Measurements from ENCODE around the gene MAGI2.

The MAGI2 gene

GRCh38 chr7:78111386-78111785 is 1342.1 kb downstream of the MAGI2 start:
- no peak for DNase-seq

GRCh38 chr7:78103475-78103874 is 1350.0 kb downstream of the MAGI2 start:
- DNase-seq: no peak

DNA sequence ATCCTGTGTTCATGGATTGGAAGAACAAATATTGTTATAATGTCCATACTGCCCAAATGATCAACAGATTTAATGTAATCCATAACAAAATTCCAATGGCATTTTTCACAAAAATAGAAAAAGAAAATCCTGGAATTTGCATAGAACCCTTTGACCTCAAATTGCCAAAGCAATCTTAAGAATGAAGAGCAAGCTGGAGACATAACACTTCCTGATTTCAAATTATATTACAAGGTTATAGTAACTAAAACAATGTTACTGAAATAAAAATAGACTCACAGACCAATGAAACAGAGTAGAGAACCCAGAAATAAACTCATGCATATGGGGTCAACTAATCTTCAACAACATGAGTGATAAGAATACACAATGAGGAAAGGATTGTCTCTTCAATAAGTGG is 1352.4 kb downstream of the MAGI2 start:
- DNase-seq: no peak

GRCh38 chr7:78099715-78100394 is 1353.6 kb downstream of the MAGI2 start:
- DNase-seq: no peak

GRCh38 chr7:78095549-78095948 is 1357.9 kb downstream of the MAGI2 start:
- DNase-seq: no peak

DNA sequence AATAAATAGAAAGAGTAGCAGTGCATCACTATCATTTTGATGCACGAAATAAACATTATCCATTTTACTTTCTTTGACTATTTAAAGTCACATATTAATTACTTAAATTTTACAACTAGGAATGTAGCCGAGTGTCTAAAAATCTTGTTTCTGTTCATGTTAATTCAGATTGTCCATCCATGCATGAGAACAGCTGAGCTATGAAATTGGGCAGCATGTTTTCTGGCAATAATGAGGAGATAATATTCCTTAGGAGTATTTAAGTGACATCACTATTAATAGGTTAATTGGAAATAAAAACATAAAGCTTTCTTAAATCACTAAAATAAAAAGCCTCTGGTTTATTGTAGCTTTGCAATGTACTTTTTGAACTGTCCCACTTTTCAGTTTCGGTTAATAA is 1361.1 kb downstream of the MAGI2 start:
- no peak for DNase-seq

- DNase-seq: no peak
These were observed 1362.9 kb downstream of the MAGI2 start for GRCh38 chr7:78090616-78091015.

- DNase-seq: no peak
These were observed 1369.9 kb downstream of the MAGI2 start for GRCh38 chr7:78083476-78084120.

- DNase-seq: no peak
These were observed 1370.9 kb downstream of the MAGI2 start for GRCh38 chr7:78082556-78082955.

- DNase-seq: no peak
These were observed 1371.6 kb downstream of the MAGI2 start for GRCh38 chr7:78081888-78082287.

DNA sequence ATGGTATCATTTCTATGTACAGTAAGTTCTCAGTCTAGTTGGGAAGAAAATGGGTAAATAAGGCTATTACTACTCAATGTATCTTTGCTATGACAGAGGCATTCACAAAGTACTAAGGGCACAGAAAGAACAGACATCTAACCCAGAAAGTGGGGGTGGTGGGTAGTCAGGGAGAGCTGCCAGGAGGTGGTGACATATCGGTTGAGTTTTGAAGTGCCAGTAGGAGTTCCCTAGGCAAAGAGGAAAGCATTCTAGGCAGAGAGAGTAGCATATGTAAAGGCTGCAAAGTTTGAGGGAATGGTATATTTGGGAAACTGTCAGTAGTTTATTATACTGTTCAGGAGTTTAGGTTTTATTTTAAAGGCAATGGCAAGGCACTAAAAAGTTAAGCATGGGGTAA is 1372.1 kb downstream of the MAGI2 start:
- DNase-seq: no peak

DNA sequence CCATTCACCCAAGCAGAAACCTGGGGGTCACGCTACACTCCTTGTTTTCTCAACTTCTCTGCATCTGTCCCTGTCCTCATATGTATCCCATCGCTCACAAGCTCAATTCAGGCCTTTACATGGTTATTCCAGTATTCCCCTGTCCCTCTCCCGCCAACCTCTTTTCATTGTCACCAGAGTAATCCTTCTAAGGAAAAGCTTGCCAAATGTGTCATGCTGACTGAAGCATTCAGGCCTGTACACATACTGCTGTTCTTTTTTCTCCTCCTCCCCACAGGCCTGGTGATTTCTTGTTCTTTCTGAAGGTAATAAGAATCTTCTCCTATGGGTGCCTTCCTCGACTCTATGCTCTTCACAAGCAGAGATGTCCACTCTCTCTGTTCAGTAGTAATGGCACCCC is 1372.7 kb downstream of the MAGI2 start:
- no peak for DNase-seq

- DNase-seq: no peak
These were observed 1373.2 kb downstream of the MAGI2 start for GRCh38 chr7:78080241-78080640.

DNA sequence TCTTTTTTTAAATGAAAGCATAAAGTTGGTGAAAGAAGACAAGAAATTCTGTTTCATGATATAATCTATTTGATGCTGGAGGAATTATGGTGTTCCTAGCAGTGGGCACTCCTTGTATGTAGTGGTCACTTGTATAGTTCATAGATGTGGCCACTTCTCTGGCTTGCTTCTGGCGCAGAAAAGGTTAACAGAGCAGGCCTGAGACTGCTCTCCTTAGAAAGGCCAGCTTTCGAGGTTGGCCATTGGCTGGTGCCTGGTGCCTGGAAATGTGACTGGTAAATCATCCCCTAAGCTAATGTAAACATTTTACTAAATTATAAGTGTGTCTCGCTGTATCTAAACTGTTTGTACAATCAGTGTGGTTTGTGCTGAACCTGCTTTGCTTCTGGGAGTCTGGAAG is 1378.8 kb downstream of the MAGI2 start:
- no peak for DNase-seq

GRCh38 chr7:78073609-78074382 is 1379.7 kb downstream of the MAGI2 start:
- no peak for DNase-seq

DNA sequence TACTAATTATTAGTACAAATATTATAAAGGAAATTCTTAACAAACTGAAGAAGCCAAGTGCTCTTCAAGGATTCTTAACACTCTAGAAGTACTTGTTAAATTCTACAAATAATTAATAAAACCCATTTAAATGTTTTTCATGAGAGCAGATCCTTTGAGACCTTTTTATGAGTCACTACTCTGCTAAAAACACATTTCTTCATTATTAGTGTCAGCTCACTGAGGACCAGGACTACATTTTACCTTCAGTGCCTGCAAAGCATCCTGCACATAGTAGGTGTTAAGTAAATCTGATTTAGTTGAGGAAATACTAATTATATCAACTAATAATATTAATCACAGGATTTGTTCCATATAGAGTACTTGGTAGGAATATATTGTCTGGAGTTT is 1381.3 kb downstream of the MAGI2 start:
- no peak for DNase-seq

DNA sequence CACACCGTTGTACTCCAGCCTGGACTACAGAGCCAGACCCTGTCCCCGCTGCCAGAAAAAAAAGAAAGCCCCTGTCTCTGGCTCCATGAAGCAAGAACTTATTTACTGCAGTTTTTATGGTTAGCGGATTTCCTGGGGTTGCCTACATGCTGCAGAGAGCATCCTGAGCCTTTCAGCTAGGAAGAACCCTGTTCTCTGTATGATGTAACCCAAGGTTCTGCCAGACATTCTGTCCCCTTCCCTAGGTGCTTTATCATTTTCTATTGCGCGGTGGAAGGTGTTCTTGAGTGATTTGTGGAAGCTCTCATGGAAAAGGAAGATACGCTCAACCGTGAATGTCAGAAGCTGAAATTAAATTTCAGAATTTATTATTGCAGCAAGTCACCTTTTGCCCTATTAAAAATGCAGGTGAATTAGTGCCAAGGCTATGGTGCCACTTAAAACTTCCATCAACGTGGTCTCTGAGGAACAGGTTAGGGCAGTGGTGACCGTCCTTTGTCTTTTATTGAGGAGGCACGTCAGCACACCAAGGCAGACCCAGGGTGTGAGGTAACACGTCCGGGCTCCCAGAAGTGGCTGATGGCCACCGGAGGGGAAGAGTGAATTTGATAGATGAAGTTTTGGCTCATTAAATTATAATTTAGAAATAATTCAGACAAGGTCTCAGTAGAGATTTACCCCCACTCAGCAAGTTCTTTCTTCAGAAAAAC is 1381.8 kb downstream of the MAGI2 start:
- no peak for DNase-seq

DNA sequence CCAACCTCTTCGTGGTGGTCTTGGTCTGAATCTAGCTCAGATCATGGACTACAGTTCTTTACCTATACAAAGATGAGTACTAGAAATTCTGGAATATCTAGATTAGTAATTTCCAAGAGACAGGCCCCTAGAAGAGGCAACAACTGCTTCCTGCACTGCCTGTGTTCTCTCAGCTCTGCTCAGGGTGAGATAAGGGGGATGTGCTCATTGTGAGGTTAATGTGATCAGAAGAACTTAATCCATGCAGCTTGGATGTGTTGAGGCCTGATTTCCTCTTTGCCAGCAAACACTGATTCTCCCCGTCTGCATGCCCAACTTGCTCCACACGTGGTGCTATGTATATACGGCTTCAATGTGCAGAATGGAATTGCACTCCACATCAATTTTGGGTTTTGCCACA is 1386.9 kb downstream of the MAGI2 start:
- DNase-seq: no peak

DNA sequence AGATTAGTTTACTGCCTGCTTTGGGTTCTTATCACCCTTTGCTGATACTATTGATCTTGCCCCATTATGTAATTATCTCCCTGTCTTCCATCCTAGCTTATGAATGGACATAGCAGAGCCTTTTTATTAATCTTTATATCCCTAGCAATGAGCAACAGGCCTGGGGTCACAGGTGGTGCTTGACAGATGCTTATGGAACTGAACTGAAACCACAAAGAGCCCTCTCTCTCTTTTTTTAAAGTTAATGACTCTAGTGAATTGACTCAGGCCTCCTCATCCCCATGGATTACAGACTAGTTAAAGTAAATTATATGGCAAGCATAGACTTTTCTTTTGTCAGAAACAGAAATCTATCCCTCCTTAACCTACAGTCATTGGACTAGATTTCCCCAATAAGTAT is 1389.7 kb downstream of the MAGI2 start:
- DNase-seq: no peak

DNA sequence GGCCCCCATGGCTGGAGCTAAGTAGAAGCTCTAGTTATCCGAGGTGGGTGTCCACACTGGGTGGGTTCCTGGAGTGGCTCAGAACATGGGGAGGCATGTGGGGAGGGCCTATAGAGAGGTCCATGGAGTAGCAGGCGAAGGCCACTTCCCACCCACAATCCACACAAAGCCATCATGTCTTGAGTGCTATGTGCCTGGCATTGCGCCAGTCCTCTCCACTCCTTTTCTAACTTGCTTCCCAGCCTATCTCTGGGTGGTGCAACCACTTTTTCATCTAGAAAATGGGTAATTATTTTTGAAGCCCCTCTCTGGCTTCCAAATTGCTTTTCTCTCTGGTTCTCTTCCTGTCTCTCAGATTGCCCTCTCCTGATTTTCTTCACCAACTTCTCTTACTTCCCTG is 1391.3 kb downstream of the MAGI2 start:
- no peak for DNase-seq

GRCh38 chr7:78057571-78057970 is 1395.9 kb downstream of the MAGI2 start:
- DNase-seq: no peak

DNA sequence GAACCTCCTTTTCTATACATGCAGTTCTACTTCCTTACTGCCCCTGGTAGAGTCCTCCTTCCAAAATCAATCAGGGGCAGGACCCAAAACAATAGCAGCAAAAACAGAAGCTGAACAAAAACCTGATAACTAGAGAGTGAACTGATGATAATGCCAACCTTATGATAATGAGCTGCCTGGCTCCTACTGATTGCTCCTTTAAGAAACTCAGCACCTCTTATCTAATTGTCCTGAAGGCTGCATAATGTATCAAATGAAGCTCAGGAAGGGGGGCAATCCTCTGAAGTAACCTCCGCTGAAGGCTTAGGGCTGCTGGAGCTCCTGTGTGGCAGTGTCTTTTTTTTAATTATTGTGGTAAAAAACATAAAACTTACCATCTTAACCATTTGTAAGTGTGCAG is 1397.9 kb downstream of the MAGI2 start:
- DNase-seq: no peak

DNA sequence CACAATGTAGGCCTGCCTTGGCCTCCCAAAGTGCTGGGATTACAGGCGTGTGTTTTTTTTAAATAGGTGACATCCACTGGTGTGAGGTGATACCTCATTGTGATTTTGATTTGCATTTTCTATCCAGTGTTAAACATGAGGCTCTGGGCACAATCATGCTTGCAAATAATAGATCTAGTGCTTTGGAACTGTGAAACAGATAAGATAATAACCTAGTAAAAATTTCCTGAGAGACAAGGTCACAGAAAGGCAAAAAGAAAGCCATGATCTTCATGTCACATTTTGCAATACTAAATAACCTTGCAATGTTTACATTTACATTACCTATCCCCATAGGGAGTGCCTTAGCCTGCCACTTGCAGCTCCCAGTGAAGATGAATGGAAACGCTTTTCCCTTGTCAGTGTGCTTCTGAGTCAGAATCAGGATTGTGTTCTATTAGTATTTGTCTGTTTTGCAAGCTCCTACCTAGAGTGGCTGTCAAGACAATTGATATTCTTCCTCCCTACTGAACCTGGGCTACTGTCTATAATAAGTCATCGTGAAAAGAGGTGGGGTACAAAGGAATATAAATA is 1398.4 kb downstream of the MAGI2 start:
- no peak for DNase-seq
